ENCODE data around the gene PTPRT. TPM values are rescaled to one million over a fixed set of nuclear protein-coding genes. Genes with fewer than 3 reads are reported as not detected.

The PTPRT gene
- total RNA-seq, 1 donor from 2014 or later: not detected

DNA sequence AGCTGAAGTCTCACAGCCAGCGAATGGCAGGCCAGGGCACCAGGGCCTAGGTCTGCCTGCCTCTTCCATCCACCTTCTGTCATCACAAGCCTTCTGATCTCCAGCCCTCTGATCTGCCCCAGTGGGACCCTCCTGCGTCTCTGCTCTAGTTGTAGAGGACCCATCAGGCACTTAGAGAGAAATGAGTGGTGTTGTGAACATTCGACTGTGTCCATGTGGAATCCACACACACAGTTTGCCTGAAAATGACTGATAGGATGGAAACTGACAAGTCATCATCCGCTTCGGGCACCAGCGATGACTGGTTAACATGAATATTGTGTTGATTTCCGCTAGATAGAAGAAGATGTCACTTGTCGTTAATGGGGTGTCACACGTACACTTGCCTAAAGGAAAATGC is 221.0 kb downstream of the PTPRT start:
- no peak for DNase-seq (ENCODE audit: extremely low spot score, unreplicated experiment)
- Mint-ChIP-seq H3K9me3 (ENCODE audit: unreplicated experiment) (peaks cover 34% of the 10 kb centered on the region), H3K4me3 (ENCODE audit: unreplicated experiment) (no peak overlapping the region), H3K27me3 (ENCODE audit: unreplicated experiment) (no peaks in the 10 kb centered on the region), H3K4me1 (ENCODE audit: unreplicated experiment) (no peaks in the 10 kb centered on the region), H3K27ac (ENCODE audit: unreplicated experiment) (no peak overlapping the region), H3K36me3 (ENCODE audit: unreplicated experiment) (no peaks in the 10 kb centered on the region)
- TF ChIP-seq, protein P1, sequence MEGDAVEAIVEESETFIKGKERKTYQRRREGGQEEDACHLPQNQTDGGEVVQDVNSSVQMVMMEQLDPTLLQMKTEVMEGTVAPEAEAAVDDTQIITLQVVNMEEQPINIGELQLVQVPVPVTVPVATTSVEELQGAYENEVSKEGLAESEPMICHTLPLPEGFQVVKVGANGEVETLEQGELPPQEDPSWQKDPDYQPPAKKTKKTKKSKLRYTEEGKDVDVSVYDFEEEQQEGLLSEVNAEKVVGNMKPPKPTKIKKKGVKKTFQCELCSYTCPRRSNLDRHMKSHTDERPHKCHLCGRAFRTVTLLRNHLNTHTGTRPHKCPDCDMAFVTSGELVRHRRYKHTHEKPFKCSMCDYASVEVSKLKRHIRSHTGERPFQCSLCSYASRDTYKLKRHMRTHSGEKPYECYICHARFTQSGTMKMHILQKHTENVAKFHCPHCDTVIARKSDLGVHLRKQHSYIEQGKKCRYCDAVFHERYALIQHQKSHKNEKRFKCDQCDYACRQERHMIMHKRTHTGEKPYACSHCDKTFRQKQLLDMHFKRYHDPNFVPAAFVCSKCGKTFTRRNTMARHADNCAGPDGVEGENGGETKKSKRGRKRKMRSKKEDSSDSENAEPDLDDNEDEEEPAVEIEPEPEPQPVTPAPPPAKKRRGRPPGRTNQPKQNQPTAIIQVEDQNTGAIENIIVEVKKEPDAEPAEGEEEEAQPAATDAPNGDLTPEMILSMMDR (IDR thresholded peaks at IDR 0.05): no peak

- H3K27me3 Mint-ChIP-seq (ENCODE audit: unreplicated experiment): no peaks in the 10 kb centered on the region
- peaks cover 41% of the 10 kb centered on the region for H3K9me3 Mint-ChIP-seq (ENCODE audit: unreplicated experiment)
- no peaks in the 10 kb centered on the region for H3K36me3 Mint-ChIP-seq (ENCODE audit: unreplicated experiment)
- no peak overlapping the region for H3K27ac Mint-ChIP-seq (ENCODE audit: unreplicated experiment)
- no peaks in the 10 kb centered on the region for H3K4me1 Mint-ChIP-seq (ENCODE audit: unreplicated experiment)
- H3K4me3 Mint-ChIP-seq (ENCODE audit: unreplicated experiment): no peak overlapping the region
- no peak for DNase-seq (ENCODE audit: extremely low spot score, unreplicated experiment)
- TF ChIP-seq, protein P1 (IDR thresholded peaks at IDR 0.05): no peak
Observed at GRCh38 chr20:42963796-42964195, 225.9 kb downstream of the PTPRT start.

DNA sequence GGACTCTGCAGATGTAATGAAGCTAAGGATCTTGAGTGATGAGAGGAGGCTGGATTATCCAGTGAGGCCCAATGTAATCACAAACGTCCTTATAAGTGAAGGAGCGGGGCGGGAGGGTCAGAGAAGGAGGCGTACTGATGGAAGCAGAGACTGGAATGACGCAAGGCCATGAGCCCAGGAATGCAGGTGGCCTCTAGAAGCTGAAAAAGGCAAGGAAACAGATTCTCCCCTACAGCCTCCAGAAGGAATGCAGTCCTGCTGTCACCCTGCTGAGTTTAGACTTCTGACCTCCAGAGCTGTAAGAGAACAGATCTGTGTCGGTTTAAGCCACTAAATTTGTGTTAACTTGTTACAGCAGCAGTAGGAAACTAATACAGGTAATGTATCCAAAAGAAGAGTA is 227.9 kb downstream of the PTPRT start:
- TF ChIP-seq, protein P1 (IDR thresholded peaks at IDR 0.05): no peak
- Mint-ChIP-seq H3K4me3 (ENCODE audit: unreplicated experiment) (no peak overlapping the region), H3K9me3 (ENCODE audit: unreplicated experiment) (peaks cover 38% of the 10 kb centered on the region), H3K4me1 (ENCODE audit: unreplicated experiment) (no peaks in the 10 kb centered on the region), H3K27me3 (ENCODE audit: unreplicated experiment) (no peaks in the 10 kb centered on the region), H3K36me3 (ENCODE audit: unreplicated experiment) (no peaks in the 10 kb centered on the region), H3K27ac (ENCODE audit: unreplicated experiment) (no peak overlapping the region)
- no peak for DNase-seq (ENCODE audit: extremely low spot score, unreplicated experiment)

GRCh38 chr20:42959996-42960395 is 229.7 kb downstream of the PTPRT start:
- TF ChIP-seq, protein P1 (IDR thresholded peaks at IDR 0.05): no peak
- Mint-ChIP-seq H3K27me3 (ENCODE audit: unreplicated experiment) (no peaks in the 10 kb centered on the region), H3K36me3 (ENCODE audit: unreplicated experiment) (no peaks in the 10 kb centered on the region), H3K9me3 (ENCODE audit: unreplicated experiment) (peaks cover 37% of the 10 kb centered on the region), H3K4me1 (ENCODE audit: unreplicated experiment) (no peaks in the 10 kb centered on the region), H3K4me3 (ENCODE audit: unreplicated experiment) (no peak overlapping the region), H3K27ac (ENCODE audit: unreplicated experiment) (no peak overlapping the region)
- no peak for DNase-seq (ENCODE audit: extremely low spot score, unreplicated experiment)

DNA sequence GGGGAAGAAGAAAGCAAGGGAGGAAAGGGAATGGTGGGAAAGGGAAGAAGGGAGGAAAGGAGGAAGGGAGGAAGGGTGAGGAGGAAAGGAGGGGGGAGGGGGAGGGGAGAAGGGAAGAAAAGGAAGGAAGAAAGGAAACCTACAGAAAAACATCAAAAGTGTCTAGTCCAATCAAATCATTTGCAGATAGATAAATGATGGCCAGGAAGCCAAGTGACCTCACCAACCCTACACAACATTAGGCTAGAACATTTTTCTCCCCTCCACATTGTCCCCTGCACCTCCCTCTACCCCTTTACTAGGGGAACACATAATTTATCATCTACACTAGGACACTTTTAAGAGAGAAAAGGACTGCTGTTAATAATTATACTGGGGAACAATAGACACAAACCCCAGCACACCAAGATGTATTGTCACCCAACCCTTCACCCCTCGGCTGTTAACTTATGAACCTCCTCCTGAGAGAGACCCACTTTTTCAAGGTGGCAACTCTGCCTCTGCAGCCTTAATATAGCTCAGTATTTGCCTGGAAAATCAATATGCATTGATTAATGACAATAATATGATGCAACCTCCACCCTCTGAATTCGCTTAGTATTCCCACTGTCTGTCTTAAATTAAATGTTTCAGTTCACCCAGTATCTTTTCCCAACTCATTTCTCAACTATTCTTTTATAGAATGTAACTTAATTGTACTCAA is 231.2 kb downstream of the PTPRT start:
- DNase-seq (ENCODE audit: extremely low spot score, unreplicated experiment): no peak
- Mint-ChIP-seq H3K27me3 (ENCODE audit: unreplicated experiment) (no peaks in the 10 kb centered on the region), H3K27ac (ENCODE audit: unreplicated experiment) (no peak overlapping the region), H3K4me1 (ENCODE audit: unreplicated experiment) (no peaks in the 10 kb centered on the region), H3K9me3 (ENCODE audit: unreplicated experiment) (peaks cover 44% of the 10 kb centered on the region), H3K4me3 (ENCODE audit: unreplicated experiment) (no peak overlapping the region), H3K36me3 (ENCODE audit: unreplicated experiment) (no peaks in the 10 kb centered on the region)
- TF ChIP-seq, protein P1 (IDR thresholded peaks at IDR 0.05): no peak
